SH-SY5Y (cell line): ENCODE data around the gene NKX2-4.

Source experiments
- GATA2 ChIP-seq: IDR thresholded peaks from 2 replicates; pipeline ENCODE4 v1.6.1; 2011; ENCODE audit warnings: mild to moderate bottlenecking, low read depth, low read length
- GATA3 ChIP-seq: IDR thresholded peaks from 2 replicates; pipeline ENCODE4 v1.6.1; 2011; ENCODE audit warnings: low read depth, mild to moderate bottlenecking, low read length, moderate library complexity

Gene NKX2-4

DNA sequence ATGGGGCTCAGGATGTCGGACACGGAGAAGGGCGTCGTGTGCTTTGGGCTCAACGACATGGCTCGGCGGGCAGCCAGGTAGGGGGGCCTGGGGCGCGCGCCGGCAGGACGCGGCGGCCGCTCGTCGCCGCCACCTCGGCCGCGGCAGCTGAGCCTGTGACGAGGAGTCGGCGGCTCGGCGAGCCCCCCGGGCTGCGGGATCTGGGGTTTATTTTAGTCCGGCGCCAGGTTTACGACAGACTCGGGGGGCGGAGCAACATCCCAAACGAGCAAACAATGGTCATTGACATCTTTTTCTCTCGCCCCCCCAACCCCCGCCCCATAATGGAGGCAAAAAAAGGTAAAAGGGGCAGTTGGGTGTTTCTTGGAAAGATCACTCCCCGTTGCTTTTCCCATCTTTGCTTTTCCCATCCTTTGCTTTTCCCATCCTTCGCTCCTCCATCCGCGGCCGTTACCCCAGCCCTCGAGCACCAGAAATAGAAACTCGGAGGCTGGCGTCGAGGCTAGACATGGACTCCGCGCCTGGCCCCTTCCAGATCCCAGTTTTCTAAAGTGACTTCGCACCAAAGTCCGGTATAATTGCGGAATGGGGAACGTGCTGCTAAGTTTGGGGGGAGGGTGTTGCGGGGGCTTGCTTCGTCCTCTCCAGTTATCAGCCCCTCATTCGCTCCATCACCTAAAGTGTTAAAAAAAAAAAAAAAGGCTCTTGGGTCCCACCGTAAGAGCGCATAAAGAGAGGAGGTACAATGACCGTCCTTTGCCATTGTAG, at the start of gene NKX2-4:
Gene NKX2-4, minus strand, starts transcription at position 186 of the 768 bp plus-strand sequence. Its CDS starts 127 bp downstream, at position 59.
- TF ChIP-seq GATA3: no peak

DNA sequence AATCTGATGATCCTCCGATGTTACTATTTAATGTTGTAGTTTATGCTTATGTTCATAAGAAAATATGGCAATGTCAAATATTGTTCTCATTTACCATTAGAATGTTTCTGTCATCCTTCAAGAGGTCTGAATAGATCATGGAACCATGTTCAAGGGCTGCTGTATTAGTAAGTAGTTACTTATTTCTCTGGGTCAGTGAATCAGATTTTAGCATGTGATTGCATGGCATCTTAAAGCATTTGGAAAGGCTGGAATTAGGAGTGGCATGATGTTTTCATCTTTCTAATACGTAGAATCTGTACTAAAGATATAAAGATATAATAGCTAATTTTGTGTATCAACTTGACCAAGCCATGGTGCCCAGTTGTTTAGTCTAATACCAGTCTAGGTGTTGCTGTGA, 40.5 kb upstream of the NKX2-4 start:
- TF ChIP-seq GATA2 (no peak), GATA3 (no peak)

DNA sequence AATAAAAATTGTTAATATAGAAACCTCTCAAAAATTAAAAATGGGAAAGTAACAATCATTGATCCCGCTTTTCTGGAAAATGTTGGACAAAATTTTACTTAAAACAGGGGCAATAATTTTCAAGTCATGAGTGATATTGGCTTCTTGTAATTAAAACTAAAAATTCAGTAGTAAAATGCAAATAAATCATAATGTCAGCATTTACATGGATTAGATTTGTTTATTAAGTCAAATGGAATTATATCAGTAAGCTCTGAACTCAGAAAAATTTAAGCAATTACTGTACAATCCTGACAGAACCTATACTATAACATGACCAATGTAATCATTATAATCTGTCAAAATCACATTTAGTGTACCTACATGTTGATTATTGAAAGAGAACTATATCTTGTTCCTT, 39.9 kb upstream of the NKX2-4 start:
- no peak for TF ChIP-seq GATA3
- no peak for TF ChIP-seq GATA2

DNA sequence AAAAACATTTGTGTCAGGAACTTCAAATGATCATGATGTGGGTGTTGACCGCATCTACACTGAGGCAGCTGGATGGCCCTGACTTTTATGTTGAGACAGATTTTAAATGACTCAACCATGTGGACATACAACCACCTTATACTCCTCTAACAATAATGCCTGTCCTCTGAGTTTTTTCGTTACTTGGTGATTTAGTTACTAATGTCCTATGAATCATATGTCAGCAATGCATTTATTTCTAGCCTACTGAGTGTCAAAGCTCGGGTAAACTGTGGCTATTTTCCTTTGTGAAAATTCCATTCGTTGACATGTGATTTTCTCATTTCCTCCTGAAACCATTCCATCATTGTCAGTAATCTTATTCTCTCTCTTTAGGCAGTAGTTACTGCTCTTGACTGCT, 38.9 kb upstream of the NKX2-4 start:
- TF ChIP-seq GATA3 (no peak), GATA2 (no peak)

DNA sequence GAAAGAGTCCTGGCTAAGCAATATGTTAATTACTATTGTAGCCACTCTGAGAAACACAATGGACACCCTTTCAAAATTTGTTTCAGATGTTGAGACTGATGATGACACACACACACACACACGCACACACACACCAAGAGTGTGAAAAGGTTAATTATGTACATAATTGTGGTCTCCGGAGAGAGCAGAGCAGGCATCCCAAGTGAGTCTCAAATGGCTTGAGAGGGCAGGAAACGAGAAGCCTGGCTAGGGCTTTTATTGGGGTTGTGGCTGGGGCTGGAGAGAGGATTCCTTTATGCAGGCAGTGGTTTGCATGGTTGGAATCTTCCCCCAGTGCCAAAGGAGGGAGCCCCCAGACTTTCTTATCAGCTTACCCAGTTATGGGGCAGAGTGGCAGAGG, 38.2 kb upstream of the NKX2-4 start:
- TF ChIP-seq GATA3 (no peak), GATA2 (no peak)

DNA sequence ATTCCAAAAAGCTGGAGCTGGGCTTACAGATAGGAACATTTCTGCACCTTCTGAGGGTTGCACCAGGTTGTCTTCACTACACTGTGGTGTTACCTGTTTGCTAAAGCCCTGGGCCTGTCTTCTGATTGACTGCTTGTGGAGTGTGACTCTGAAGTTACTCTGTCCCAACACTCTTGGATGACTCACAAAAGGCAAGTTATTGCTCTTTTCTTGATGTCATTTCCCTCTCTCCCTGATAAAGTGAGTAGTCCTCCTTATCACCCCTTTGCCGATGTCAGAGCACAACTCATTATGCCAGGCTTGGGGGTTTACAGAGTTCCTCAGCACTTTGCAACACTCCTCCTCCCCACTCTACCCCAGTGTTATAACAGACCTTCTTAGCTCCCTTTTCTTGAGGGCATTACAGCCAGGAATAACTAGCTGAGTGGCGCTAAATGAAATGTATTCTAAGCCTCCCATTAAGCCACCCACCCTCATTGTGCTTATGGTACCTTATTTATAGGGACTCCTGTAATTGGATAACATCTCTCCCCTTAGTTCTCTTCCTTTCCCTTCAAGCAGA, 36.1 kb upstream of the NKX2-4 start:
- TF ChIP-seq GATA2 (no peak), GATA3 (no peak)

DNA sequence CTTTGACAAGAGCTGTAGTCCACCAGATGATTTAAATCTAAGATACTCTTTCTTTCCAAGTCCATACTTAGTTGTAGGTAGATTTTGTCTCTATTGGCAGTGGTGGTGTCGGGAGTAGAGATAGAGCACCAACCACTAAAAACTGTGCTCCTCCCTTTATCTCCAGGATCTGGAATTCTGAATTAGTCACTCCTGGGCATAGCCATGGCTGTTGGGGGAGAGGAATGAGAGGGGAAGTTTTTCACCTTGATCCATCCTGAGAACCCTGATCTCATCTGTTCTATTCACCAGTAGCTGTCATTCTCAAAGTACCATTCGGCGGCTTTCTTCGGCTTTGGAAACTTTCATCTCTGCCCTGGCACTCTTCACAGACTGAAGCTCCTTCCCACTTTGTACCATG, 35.6 kb upstream of the NKX2-4 start:
- TF ChIP-seq GATA2 (no peak), GATA3 (no peak)

DNA sequence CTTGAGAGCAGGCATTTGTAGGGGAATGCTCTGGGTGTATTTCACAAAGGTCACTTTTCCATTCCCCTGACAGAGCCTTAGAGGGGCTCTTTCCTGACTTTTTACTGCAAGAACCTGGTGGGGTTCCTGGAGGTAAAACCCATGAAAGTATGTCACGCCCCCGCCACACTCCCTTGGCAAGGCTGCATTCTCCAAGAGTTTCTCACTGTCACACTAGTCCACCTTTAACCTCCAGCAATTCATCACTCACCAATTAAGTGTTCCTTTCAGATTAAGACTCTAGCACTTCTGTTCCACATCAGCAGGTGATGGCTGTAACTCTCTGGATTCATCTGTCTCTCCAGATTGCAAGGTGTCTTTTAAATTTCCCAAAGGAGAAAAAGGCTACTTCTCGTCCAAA, 32.7 kb upstream of the NKX2-4 start:
- TF ChIP-seq GATA3 (no peak), GATA2 (no peak)

DNA sequence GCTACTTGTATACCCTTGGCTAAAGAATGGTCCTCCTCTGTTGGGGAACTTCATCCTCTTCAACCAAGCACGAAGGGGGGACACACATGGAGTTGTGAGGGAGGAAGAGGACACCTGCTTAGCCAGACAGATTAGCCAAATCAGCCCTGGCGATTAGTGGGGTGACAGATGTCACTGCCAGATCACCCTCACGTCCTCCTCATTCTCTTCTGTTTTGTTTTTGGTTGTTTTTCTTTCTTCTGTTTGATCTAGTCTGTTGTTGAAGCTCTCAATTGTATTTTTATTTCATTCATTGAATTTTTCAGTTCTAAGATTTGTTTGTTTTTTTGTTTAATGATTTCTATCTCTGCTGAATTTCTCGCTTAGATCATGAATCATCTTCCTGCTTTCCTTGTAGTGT, 27.5 kb upstream of the NKX2-4 start:
- TF ChIP-seq GATA2: no peak
- TF ChIP-seq GATA3: no peak

DNA sequence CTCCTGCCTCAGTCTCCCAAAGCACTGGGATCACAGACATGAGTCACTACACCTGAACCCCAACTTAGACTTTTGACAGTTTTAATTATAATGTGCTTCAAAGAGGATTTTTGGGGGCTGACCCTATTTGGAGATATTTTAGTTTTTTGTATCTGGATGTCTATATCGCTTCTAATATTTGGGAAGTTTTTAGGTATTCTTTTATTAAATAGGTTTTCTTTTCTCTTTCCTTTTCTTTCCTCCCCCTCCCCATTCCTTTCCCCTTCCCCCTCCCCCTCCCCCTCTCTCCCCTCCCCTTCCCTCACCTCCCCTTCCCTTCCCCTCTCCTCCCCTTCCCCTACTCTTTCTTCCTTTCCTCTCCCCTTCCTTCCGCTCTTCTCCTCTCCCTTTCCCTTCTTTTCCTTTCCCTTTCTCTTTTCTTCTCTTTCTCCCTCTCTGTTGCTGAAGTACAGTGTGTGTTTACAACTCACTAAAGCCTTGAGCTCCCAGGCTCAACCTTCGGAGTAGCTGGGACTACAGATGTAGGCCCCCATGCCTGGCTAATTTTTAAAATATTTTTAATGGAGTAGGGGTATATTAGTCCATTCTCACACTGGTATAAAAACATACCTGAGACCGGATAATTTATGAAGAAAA, 24.4 kb upstream of the NKX2-4 start:
- no peak for TF ChIP-seq GATA2
- TF ChIP-seq GATA3: no peak

DNA sequence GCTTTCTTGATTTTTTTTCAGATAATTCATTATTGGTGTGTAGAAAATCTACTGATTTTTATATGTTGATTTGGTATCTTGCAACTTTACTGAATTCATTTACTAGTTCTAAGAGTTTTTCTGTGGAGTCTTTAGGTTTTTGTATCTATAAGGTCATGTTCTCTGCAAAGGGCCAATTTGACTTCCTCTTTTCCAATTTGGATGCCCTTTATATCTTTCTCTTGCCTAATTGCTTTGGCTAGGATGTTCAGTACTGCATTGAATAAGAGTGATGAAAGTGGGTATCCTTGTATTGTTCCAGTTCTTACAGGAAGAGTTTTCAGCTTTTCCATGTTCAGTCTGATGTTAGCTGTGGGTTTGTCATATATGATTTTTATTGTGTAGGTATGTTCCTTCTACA, 14.4 kb upstream of the NKX2-4 start:
- no peak for TF ChIP-seq GATA2
- no peak for TF ChIP-seq GATA3

DNA sequence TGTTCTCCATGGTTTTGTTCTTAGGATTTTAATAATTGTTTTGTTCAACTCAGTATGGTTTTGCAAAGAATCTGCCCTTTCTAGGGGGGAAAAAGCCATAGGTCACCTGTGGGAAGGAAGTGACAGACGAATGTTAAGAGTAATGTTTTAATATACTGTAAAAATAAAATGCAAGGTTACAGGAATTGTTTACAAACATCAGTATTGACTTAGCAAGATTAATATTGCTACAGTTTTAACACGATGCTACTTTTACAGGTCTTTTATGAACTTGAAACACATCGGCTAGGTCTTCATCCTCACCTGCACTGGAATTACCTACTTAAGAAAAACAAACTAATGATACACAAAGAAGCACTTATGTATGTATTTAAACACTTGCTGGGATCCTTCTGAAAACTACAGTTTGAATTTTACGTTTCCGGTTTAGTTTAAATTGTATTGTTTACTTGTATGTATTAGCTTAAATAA, 1.7 kb upstream of the NKX2-4 start:
- no peak for TF ChIP-seq GATA3
- no peak for TF ChIP-seq GATA2

DNA sequence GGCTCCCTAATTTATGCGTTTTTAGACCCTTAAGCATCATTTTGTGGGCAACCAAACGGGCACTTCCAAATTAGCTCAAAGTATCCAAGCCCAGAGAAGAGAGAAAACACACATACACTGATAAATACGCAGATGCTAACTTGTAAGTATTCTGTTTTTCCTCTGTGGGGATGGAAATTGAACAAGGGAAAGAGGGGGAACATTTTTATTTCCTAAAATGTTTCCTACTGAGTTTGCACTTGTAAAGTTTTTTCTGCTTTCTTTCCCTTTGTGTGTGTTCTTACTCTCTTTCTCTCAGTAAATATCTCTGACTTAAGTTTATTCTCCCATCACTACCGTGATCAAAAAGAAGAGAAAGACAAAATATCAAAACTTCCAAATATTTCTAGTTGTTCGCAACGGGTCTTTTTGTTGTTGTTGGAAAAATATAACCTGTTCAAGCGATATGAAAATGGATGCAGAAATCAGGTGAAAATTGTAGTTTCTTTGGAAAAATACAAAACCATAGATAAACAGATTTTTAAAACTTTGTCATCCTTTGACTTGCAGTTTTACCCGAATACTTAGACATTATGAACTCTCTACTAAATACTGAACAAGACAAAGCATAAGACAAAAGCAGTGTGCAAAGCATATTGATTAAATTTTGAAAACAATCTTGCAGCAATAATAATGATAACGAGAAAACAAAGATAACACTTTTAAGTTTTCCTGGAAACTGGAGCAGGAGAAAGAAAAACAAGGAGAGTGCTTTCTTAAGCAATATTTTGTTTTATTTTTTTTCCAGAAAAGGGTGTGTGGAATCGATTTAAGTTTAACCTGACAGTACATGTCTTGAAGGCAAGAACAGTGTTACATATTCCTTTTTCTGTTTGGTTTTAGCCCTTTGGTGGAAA, 1.0 kb upstream of the NKX2-4 start:
- TF ChIP-seq GATA2 (no peak), GATA3 (no peak)

DNA sequence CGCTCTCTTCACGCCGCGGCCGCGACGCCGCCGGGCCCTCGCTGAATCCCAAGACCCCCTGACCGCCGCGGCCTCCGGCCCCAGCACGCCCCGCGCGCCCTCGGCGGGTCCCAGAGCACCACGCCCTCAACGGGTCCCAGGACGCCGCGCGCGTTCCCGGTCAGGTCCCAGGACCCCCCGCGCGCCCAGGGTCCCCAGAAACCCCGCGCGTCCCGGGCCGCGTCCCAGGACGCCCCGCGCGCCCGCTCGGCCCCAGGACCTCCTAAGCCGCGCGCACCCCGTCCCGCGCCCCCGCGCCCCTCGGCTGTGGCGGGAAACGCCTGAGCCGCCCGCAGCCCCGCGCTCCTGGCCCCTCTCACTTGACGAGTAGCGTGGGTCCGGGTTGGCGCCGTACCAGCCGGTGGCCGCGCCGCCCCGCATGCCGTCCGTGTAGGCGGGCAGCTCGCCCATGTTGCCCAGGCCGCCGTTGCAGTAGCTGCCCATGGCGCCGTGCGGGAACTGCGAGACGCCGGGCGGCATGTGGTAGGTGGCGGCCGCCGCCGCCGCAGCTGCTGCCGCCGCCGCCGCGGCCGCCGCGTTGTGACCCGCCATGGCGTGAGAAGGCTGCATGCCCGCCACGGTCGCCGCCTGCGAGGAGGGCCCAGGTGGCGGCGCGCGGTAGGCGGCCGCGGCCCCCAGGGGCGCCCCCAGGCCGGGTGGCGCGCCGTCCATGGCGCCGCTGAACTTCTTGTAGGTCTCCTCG, 556 bp downstream of the NKX2-4 start:
- TF ChIP-seq GATA2 (no peak), GATA3 (no peak)
